ENCODE results near the gene ZER1.
A peak's percentile ranks its signal among the peaks of the same experiment; 100 is the strongest.
"Not testable (repeated sequence)": the region's sequence is repeated elsewhere in the genome, so short reads cannot be mapped to it uniquely, and the experiment has no call there.

The ZER1 gene

DNA sequence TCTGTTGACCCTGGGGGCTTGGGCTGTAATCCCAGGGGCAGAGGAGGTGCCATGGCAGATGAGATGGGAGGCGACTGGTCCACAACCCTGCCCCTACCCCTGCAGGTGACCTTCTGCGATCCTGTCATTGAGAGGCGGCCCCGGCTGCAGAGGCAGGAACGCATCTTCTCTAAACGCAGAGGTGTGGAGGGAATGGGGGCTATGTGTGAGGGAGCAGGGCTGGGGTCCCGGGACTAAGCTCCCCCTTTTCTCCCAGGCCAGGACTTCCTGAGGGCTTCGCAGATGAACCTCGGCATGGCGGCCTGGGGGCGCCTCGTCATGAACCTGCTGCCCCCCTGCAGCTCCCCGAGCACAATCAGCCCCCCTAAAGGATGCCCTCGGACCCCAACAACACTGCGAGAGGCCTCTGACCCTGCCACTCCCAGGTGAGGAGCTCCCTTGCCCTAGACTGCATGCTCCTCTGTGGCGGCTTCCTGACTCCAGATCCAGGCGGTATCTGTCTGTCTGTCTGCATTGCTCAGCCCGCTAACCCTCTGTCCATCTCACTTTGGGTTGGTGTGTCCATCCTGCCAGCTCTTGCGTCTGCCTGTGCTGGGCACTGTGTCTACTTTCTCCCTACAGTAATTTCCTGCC lies 57.7 kb downstream of the ZER1 start:
- no peak for DNase-seq

DNA sequence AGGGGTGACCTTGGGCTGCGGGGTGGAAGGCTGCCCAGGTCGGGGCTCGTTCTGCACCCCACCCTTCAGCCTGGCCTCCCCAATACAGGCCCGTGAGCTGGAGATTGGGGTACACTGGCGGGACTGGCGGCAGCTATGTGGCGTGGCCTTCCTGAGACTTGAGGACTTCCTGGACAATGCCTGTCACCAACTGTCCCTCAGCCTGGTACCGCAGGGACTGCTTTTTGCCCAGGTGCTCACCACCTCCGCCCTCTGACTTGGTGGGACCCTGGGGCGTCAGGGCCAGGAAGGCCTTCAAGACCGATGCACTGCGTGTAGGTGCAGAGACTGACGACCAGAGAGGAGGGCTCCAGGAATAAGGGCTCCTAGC lies 58.3 kb downstream of the ZER1 start:
- DNase-seq = no peak

DNA sequence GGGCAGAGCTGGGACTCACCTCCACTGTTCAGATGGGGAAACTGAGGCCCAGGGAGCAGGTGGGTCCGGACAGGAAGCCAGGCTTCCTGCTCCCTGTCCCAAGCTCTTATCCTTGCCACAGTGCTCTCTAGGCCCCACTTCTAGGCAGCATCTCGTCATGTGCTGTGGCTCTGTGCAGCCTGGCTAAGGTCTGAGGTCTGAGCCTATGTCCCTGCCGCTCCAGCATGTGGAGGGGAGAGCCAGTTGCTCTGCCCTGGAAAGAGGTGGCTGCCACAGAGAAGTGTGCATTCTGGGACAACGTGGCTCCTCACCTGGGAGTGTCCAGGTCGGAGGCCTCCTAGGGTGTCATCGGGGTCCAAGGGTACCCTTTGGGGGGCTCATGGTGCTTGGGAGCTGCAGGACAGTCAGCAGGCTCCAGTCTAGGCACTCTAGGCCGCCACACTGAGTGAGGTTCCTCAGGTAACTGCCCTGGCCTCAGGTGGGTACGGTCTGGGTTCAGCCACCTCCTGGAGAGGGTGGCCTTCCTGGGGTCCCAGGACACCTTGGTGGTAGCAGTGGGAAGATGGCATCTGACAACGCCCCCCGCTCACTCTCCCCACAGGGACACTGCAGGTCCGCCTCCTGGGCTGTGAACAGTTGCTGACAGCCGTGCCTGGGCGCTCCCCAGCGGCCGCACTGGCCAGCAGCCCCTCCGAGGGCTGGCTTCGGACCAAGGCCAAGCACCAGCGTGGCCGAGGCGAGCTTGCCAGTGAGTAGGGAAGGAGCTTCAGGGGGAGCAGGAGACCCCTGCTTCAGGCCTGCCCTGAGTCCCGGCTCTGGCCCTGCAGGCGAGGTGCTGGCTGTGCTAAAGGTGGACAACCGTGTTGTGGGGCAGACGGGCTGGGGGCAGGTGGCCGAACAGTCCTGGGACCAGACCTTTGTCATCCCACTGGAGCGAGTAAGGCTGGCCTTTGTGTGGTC lies 59.0 kb downstream of the ZER1 start:
- DNase-seq = no peak

DNA sequence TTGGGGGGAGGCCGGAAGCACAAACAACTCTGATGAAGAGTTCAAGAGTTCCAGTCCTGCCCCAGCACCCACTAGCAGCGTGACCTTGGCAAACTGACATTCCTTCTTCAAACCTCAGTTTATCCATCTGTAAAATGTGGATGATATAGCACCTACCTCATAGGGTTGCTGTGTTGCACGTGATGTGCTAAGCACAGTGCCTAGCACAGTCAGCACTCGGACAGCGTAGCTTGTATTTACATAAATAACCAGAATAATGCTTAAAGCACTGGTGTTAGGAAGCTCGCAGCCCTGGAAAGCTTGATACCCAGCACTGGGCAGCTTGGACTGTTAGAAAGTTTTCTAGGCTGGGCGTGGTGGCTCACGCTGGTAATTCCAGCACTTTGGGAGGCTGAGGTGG lies 64.3 kb downstream of the ZER1 start:
- DNase-seq = no peak

DNA sequence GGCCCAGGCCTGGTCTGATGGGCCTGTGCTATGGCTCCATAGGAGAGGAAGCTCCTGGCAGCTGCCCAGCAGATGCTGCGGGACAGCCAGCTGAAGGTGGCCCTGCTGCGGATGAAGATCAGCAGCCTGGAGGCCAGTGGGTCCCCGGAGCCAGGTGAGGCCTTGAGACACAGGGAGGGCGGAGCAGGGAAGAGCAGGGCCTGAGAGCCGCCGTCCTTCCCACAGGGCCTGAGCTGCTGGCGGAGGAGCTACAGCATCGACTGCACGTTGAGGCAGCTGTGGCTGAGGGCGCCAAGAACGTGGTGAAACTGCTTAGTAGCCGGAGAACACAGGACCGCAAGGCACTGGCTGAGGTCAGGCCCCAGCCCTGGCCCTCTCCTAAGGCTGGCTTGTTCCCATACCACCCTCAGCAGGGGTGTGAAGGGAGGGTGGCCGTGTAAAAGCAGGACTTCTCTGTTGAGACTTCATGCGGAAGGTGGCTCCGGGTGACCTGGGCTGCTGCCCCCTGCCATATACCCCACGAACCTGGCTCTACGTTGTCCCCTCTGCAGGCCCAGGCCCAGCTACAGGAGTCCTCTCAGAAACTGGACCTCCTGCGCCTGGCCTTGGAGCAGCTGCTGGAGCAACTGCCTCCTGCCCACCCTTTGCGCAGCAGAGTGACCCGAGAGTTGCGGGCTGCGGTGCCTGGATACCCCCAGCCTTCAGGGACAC lies 64.9 kb downstream of the ZER1 start:
- DNase-seq = no peak

DNA sequence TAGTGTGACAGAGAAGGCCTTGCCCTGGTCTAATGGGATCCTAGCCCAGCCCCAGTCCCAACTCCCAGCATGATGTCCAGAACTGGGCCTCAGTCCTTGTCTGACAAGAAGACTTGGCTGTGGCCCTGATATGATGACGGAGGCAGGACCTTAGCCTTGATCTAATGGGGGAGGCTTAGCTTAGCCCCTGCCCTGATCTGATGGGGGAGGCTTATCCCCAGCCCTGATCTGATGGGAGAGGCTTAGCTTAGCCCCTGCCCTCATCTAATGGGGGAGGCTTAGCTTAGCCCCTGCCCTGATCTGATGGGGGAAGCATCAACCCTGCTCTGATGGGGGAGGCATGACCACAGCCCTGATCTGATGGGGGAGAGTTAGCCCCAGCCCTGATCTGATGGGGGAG lies 65.7 kb downstream of the ZER1 start:
- DNase-seq = no peak

DNA sequence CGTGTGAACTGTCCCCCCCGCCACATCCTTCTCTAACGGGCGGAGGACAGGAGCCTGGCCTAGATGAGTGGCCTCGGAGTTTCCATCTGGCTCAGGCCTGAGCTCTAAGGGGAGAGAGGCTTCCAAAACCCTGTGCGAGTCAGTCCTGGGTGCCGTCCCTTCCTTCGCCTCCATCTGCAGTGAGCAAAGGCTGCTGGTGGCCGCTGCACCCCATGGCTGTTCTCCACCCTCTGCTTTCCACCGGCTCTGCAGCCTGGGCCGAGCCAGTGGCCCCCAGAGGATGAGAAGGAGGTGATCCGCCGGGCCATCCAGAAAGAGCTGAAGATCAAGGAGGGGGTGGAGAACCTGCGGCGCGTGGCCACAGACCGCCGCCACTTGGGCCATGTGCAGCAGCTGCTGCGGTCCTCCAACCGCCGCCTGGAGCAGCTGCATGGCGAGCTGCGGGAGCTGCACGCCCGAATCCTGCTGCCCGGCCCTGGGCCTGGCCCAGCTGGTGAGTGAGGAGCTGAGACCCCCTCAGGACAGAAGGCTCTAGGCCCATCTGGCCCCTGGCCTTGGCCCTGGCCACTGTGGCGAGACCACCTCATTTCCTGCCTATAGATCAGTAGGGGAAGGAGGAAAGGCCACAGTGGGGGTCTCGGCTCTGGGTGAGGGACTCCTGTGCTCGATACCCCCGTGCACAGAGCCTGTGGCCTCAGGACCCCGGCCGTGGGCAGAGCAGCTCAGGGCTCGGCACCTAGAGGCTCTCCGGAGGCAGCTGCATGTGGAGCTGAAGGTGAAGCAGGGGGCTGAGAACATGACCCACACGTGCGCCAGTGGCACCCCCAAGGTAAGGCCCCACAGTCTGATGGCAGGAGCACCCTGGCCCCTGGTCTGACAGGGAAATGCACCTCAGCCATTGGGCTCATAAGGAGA lies 66.4 kb downstream of the ZER1 start:
- DNase-seq = no peak

DNA sequence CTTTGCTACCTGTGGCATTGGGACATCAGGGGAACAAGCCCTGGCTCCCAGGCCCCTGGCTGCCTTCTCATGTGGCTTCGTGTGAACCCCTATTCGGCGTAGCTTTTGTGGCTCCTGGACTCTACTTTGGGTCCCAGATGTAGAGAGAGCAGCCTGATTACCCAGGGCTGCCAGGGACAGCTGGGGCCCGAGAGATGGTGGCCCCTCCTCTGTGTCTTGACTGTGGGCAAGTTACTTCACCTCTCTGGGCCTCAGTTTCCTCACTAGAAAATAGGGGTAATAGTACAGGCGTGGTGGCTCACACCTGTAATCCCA lies 67.4 kb downstream of the ZER1 start:
- DNase-seq = no peak

DNA sequence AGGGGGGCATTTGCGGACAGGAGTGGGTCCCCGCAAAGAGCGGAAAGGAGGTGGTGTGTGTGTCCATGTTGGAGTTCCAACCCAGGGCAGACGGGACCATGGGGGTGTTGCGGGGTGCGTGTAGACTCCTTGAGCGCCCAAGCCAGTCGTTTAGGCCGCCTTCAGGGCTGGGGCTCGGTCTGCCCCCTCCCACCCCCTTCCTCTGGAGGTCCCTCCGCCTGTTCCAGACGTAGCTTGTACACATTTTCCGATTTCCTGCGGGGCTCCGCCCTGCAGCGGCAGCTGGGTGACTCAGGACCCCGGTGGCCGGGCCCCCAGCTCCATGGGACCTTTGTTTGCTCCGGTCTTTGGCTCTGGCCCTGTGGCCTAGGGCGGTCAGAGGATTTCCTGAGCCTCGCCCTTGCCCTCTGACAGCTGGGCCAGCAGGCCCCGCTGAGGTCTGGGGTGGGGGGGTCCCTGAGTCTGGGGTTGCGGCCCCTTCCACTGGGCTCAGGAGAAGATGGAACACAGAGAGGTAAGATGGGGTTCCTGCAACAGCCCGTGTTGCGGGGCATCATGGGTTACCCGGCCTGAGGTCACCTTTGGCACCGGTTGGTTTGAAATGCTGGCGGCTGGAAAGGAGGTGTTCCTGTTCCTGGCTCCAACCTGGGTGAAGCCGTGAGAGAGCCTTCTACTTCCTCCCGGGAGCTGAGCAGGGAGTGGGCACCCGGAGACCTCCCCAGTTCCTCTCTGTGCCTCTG lies 67.9 kb downstream of the ZER1 start:
- DNase-seq = no peak

DNA sequence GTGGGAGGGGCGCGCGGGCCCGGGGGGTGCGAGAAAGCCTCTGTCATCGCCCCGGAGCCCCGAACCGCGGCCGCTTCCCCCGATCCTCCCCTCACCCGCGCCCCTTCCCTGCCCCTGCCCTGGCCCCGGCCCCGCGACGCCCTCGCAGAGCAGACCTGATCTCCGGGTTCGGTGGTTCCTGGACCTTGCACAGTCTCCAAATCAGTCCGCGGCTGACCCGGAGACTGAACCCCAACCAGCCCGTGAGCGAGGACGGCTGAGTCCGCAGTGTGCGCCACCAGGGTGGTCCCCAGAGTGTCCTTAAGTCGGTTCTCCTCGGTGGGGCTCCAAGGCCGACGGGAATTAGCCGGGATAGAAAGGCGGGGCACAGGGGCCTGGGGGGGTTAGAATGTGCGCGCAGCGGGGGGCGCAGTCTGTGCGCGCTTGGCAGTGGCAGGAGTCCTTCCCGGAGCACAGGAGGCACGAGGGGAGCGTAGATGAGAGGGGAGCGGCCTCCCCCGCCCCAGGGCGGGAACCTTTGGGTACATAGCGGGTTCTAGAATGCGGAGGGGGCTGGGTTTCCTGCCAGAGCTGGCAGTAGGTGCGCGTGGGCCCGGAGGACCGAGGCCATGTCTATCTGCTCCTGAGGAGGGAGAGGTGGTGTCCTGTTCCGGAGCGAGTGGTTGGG lies 68.6 kb downstream of the ZER1 start:
- DNase-seq = peak in 1 of 2 donors; percentile 20

DNA sequence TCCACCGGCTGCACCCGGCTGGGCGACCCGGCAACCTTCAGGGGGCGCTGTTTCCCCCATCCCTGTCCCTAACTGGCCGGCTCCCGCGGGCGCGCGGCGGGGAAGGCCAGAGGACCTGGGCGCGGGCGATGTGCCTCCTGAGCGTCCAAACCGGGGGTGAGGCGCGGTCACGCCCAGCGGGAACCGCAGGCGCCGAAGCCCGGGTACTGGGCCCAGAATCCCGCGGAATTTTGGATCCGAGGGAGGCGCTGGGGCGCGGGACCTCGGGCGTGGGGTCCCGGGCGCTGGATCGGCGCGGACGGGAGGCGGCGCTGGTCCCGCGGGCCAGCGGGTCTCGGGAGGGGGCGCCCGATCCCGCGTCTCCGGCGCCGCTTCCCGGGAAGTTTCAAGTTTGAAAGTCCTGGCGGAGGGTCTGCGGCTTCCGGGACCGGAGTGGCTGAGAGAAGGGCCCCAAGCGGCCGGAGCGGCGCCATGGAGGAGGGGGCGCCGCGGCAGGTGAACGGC lies 69.2 kb downstream of the ZER1 start, which contains the start of gene PKN3:
Gene PKN3, plus strand, starts transcription at position 59 of the 504 bp plus-strand sequence. Its CDS starts 413 bp downstream, at position 472.
- peak; percentile 79 to 85 for DNase-seq

DNA sequence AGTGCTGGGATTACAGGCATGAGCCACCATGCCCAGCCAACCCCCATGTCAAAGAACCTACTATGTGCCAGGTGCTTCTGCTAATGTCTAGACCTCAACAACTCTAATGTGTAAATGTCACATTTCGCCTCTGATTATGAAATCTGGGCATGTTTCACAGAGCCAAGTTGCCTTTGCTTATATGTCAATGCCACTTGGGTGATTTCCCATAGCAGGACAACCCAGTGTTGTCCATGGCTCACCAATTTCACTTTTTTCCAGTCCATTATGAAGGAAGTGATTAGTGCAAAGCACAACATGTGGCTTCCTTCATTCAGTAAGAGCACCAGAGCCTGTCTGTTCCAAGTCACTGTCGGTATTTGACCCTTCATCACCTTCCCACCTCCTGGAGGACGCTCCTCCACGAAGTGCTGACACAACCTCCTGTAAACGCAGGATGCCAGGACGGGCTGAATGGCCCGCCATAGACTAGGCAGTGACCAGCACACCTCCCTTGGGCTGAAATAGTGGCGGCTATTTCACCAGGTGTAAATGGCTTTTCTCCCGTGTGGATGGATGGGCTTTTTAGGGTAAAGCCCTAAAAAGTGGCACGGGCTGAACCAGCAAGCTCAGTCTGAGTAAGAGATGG lies 70.4 kb downstream of the ZER1 start:
- DNase-seq = no peak

DNA sequence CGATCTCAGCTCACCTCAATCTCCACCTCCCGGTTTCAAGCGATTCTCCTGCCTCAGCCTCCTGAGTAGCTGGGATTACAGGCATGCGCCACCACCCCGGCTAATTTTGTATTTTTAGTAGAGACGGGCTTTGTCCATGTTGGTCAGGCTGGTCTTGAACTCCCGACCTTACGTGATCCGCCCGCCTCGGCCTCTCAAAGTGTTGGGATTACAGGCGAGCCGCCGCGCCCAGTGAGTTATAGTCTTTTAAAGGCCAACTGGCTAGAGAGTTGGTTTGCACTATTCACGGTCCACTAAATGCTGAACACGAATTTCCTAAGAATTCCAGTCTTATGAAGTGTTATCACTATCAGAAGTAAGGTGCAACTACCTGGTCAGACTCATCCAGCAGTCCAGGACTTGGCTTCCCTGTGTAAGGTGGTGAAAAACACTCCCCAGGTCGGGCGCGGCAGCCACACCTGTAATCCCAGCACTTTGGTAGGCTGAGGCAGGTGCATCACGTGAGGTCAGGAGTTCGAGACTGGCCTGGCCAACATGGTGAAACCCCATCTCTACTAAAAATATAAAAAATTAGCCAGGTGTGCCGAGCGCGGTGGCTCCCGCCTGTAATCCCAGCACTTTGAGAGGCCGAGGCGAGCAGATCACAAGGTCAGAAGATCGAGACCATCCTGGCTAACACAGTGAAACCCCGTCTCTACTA lies 72.5 kb downstream of the ZER1 start:
- DNase-seq = not testable (repeated sequence)

DNA sequence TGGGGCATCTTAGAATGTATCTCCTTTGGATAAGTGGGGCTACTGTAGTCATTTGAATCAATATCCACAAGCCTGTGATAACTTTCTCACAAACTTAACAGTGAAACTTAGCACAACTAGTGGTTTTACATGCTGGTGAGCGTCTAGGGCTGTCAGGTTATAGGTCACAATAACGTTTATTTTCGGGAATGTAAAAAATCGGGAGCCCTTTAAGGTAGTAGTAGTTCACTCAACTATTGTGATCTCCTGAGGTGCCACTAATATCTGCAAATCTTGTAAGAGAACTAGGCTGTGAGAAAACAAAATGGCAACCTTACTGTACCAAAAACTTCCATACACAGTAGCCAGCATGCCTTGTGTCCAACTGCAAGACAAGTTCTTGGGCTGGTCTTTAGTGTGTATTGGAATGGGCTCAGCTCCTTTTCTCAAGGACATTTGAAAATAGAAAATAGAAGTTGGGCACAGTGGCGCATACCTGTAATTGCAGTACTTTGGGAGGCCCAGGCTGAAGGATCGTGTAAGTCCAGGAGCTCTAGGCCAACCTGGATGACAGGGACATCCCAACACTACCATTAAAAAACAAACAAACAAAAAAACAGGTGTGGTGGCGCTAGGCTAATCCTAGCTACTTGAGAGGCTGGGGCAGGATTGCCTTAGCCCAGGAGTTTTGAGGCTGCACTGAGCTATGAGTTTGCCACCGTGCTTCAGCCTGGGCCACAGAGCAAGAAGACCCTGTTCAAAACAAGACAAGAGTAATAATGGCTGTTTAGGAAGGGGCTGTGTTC lies 74.6 kb downstream of the ZER1 start:
- DNase-seq = no peak

DNA sequence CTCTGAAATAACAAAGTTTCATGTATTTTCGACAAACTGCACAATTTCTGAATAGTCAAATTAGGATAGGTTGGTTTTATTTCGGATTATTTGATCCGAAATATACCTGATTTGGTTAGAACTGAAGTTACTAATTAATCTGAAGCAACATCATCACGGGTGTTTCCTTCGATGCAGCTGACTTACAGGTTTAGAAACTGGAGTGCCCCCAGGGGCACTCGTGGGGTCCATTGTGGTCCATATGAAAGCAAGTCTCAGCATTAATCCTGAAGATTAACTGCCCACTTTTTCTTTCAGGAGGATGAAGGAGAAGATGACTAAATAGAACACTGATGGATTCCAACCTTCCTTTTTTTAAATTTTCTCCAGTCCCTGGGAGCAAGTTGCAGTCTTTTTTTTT lies 77.4 kb downstream of the ZER1 start:
- DNase-seq = no peak

DNA sequence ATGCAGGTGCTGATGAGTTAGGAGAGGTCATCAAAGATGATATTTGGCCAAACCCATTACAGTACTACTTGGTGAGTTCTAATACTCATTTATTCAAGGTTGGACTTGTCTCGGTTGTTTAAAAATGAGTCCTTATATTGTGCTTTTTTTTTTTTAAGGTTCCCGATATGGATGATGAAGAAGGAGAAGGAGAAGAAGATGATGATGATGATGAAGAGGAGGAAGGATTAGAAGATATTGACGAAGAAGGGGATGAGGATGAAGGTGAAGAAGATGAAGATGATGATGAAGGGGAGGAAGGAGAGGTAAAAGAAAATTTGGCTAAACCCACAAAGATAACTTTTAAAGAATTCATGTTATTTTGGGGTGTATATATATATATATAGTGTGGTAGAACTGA lies 78.0 kb downstream of the ZER1 start:
- not testable (repeated sequence) for DNase-seq

DNA sequence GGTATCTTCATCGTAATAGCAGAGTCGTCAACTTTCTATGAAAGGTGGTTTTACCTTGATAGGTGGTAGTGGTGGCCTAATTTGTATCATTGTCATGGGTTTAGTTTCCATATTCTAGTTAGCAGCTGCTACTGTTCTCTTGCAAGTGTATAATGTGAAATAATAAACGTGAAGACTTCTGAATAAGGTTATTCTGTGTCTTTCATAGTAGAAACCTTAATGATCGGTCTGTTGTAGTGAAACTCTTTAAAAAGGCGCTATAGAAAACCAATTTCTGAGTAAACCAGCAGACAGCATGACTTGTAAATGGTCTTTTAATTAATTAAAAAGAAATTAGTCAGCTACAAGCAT lies 81.1 kb downstream of the ZER1 start:
- no peak for DNase-seq

DNA sequence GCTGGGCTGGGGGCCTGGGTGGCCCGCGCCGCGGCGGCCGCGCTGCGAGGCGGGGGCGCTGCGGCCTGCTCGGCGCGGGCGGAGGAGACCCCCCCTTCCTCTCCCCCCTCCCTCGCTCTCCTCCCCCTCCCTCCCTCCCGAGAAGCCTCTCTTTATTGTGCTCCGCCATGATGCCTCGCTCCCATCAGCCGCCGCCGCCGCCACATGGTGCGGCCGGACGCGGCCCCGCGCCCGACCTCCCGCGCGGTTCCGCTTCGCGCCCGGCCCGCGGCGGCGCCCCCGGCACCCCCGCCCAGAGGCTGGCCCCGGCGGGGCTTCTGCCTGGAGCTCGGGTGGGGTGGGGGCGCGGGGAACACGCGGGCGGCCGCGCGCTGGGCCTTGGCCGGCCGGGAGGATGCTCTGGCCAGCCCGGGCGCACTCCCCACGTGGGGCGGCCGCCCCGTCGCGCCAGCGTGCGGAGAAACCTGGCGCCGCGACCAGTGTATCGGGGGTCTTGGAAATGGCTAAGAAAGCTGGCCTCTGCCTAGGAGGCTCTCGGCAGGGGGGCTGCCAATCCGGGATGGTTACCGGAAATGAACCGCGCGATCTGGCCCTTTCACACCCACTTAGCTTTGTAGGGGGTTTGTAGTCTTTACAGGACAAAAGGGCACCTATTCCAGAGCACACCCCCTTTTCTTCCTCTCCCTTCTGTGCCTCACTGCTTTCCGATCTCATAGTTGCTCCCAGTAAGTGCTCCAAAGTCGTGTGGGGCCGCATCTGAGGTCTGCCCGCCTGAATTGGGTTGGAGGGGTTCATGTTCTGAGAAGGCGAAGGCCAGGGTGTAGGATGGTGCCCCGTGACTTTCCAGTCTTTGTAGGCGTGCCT lies 81.7 kb downstream of the ZER1 start:
- peak; percentile 47 to 74 for DNase-seq

Data from CD4-positive, alpha-beta T cell treated with Interferon alpha-2 for 1 hour (primary cell).